WTC11 (cell line): ENCODE results near the gene AMD1.

Source experiments
- CBFB ChIP-seq: sonication (generic); formaldehyde crosslinking; IDR thresholded peaks from 2 replicates; pipeline ENCODE4 v1.8.1; 2022; ENCODE audit warnings: mild to moderate bottlenecking, low read depth, missing genetic modification reagents
- ETV6 ChIP-seq: sonication (generic); formaldehyde crosslinking; IDR thresholded peaks from 2 replicates; pipeline ENCODE4 v1.8.1; 2022; ENCODE audit warnings: mild to moderate bottlenecking, missing genetic modification reagents
- FOXP1 ChIP-seq: sonication (generic); formaldehyde crosslinking; IDR thresholded peaks from 2 replicates; pipeline ENCODE4 v1.8.0; 2022; ENCODE audit warnings: missing genetic modification reagents, mild to moderate bottlenecking, moderate library complexity, borderline replicate concordance
- JUN ChIP-seq: sonication (generic); formaldehyde crosslinking; IDR thresholded peaks from 2 replicates; pipeline ENCODE4 v1.8.0; 2023; ENCODE audit warnings: mild to moderate bottlenecking, missing genetic modification reagents
- SMAD4 ChIP-seq: sonication (generic); formaldehyde crosslinking; IDR thresholded peaks from 2 replicates; pipeline ENCODE4 v1.8.0; 2022; ENCODE audit warnings: mild to moderate bottlenecking, missing genetic modification reagents
- ZBTB21 ChIP-seq: sonication (generic); formaldehyde crosslinking; IDR thresholded peaks from 2 replicates; pipeline ENCODE4 v1.8.1; 2023; ENCODE audit warnings: mild to moderate bottlenecking, missing genetic modification reagents, borderline replicate concordance
- ZNF232 ChIP-seq: sonication (generic); formaldehyde crosslinking; IDR thresholded peaks from 2 replicates; pipeline ENCODE4 v1.8.0; 2022; ENCODE audit warnings: mild to moderate bottlenecking, missing genetic modification reagents
- TF ChIP-seq, protein P1 (sequence below): fragments of 200-600 bp; IDR thresholded peaks from 2 replicates; pipeline ENCODE4 v1.8.0; 2022; ENCODE audit warnings: antibody characterized with exemption
- TF ChIP-seq, protein P2 (sequence below): sonication (generic); formaldehyde crosslinking; conservative IDR thresholded peaks from 2 replicates; pipeline ENCODE4 v1.8.1; 2022; ENCODE audit warnings: mild to moderate bottlenecking, missing genetic modification reagents
- TF ChIP-seq, protein P3 (sequence below): sonication (generic); formaldehyde crosslinking; IDR thresholded peaks from 2 replicates; pipeline ENCODE4 v1.8.1; 2023; ENCODE audit warnings: mild to moderate bottlenecking, missing genetic modification reagents, borderline replicate concordance
- TF ChIP-seq, protein P4 (sequence below): fragments of 250-450 bp; sonication (Bioruptor Pico); IDR thresholded peaks from 2 replicates; pipeline ENCODE4 v1.9.0; 2021; ENCODE audit warnings: mild to moderate bottlenecking, borderline replicate concordance
- TF ChIP-seq, protein P5 (sequence below): sonication (generic); formaldehyde crosslinking; IDR thresholded peaks from 2 replicates; pipeline ENCODE4 v1.8.1; 2023; ENCODE audit warnings: mild to moderate bottlenecking, missing genetic modification reagents, moderate library complexity
- TF ChIP-seq, protein P6 (sequence below): sonication (generic); formaldehyde crosslinking; IDR thresholded peaks from 2 replicates; pipeline ENCODE4 v1.8.0; 2022; ENCODE audit warnings: mild to moderate bottlenecking, missing genetic modification reagents
- TF ChIP-seq, protein P7 (sequence below): sonication (generic); formaldehyde crosslinking; IDR thresholded peaks from 2 replicates; pipeline ENCODE4 v1.8.0; 2022; ENCODE audit warnings: mild to moderate bottlenecking, missing genetic modification reagents

DNA sequence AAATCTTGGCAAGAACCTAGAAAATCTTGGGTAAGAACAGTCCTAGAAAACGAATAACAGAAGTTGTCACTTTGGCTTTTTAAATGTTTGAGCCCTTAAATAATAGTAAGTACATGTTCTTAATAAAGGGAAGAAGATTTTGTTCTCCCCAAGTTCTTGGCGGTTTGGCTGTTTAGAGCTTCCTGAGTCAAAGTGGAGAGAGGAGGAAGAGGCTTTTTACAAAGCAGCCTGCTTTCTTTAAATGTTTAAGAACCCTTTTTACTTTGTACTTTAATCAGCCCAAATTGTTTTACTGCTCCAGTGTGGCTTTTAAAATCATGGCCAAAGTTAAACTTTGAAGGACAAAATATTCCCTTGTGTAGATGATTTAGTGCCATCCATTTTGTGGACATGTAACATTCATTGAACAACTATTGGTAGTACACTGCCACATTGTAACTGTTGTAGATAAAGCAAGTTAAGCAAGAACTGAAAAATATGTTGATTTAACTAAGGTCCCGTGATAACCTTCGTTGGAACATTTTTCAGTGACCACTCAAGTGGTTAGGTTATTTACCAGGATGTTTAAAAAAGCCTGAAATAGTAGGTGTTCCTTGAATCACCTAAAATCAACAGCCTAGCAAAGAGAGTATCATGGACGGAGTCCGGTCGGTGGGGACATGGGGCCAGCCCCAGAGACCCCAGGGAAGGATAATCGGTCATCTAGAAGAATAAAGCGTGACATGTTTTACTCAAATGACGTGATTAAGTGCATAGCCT is 2.4 kb downstream of the AMD1 start:
- TF ChIP-seq JUN (CRISPR knock-in tag) = no peak
- TF ChIP-seq, protein P1, sequence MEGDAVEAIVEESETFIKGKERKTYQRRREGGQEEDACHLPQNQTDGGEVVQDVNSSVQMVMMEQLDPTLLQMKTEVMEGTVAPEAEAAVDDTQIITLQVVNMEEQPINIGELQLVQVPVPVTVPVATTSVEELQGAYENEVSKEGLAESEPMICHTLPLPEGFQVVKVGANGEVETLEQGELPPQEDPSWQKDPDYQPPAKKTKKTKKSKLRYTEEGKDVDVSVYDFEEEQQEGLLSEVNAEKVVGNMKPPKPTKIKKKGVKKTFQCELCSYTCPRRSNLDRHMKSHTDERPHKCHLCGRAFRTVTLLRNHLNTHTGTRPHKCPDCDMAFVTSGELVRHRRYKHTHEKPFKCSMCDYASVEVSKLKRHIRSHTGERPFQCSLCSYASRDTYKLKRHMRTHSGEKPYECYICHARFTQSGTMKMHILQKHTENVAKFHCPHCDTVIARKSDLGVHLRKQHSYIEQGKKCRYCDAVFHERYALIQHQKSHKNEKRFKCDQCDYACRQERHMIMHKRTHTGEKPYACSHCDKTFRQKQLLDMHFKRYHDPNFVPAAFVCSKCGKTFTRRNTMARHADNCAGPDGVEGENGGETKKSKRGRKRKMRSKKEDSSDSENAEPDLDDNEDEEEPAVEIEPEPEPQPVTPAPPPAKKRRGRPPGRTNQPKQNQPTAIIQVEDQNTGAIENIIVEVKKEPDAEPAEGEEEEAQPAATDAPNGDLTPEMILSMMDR = no peak
- TF ChIP-seq, protein P2, sequence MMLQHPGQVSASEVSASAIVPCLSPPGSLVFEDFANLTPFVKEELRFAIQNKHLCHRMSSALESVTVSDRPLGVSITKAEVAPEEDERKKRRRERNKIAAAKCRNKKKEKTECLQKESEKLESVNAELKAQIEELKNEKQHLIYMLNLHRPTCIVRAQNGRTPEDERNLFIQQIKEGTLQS (CRISPR knock-in tag) = no peak
- TF ChIP-seq, protein P3, sequence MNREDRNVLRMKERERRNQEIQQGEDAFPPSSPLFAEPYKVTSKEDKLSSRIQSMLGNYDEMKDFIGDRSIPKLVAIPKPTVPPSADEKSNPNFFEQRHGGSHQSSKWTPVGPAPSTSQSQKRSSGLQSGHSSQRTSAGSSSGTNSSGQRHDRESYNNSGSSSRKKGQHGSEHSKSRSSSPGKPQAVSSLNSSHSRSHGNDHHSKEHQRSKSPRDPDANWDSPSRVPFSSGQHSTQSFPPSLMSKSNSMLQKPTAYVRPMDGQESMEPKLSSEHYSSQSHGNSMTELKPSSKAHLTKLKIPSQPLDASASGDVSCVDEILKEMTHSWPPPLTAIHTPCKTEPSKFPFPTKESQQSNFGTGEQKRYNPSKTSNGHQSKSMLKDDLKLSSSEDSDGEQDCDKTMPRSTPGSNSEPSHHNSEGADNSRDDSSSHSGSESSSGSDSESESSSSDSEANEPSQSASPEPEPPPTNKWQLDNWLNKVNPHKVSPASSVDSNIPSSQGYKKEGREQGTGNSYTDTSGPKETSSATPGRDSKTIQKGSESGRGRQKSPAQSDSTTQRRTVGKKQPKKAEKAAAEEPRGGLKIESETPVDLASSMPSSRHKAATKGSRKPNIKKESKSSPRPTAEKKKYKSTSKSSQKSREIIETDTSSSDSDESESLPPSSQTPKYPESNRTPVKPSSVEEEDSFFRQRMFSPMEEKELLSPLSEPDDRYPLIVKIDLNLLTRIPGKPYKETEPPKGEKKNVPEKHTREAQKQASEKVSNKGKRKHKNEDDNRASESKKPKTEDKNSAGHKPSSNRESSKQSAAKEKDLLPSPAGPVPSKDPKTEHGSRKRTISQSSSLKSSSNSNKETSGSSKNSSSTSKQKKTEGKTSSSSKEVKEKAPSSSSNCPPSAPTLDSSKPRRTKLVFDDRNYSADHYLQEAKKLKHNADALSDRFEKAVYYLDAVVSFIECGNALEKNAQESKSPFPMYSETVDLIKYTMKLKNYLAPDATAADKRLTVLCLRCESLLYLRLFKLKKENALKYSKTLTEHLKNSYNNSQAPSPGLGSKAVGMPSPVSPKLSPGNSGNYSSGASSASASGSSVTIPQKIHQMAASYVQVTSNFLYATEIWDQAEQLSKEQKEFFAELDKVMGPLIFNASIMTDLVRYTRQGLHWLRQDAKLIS (CRISPR knock-in tag) = no peak
- no peak for TF ChIP-seq CBFB (CRISPR knock-in tag)
- no peak for TF ChIP-seq ZBTB21
- no peak for TF ChIP-seq SMAD4 (CRISPR knock-in tag)
- no peak for TF ChIP-seq ZNF232 (CRISPR knock-in tag)
- TF ChIP-seq, protein P4, sequence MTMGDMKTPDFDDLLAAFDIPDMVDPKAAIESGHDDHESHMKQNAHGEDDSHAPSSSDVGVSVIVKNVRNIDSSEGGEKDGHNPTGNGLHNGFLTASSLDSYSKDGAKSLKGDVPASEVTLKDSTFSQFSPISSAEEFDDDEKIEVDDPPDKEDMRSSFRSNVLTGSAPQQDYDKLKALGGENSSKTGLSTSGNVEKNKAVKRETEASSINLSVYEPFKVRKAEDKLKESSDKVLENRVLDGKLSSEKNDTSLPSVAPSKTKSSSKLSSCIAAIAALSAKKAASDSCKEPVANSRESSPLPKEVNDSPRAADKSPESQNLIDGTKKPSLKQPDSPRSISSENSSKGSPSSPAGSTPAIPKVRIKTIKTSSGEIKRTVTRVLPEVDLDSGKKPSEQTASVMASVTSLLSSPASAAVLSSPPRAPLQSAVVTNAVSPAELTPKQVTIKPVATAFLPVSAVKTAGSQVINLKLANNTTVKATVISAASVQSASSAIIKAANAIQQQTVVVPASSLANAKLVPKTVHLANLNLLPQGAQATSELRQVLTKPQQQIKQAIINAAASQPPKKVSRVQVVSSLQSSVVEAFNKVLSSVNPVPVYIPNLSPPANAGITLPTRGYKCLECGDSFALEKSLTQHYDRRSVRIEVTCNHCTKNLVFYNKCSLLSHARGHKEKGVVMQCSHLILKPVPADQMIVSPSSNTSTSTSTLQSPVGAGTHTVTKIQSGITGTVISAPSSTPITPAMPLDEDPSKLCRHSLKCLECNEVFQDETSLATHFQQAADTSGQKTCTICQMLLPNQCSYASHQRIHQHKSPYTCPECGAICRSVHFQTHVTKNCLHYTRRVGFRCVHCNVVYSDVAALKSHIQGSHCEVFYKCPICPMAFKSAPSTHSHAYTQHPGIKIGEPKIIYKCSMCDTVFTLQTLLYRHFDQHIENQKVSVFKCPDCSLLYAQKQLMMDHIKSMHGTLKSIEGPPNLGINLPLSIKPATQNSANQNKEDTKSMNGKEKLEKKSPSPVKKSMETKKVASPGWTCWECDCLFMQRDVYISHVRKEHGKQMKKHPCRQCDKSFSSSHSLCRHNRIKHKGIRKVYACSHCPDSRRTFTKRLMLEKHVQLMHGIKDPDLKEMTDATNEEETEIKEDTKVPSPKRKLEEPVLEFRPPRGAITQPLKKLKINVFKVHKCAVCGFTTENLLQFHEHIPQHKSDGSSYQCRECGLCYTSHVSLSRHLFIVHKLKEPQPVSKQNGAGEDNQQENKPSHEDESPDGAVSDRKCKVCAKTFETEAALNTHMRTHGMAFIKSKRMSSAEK (CRISPR knock-in tag) = no peak
- TF ChIP-seq, protein P5, sequence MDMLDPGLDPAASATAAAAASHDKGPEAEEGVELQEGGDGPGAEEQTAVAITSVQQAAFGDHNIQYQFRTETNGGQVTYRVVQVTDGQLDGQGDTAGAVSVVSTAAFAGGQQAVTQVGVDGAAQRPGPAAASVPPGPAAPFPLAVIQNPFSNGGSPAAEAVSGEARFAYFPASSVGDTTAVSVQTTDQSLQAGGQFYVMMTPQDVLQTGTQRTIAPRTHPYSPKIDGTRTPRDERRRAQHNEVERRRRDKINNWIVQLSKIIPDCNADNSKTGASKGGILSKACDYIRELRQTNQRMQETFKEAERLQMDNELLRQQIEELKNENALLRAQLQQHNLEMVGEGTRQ (CRISPR knock-in tag) = no peak
- TF ChIP-seq FOXP1 (CRISPR knock-in tag) = no peak
- no peak for TF ChIP-seq ETV6 (CRISPR knock-in tag)
- TF ChIP-seq, protein P6, sequence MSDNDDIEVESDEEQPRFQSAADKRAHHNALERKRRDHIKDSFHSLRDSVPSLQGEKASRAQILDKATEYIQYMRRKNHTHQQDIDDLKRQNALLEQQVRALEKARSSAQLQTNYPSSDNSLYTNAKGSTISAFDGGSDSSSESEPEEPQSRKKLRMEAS (CRISPR knock-in tag) = no peak
- TF ChIP-seq, protein P7, sequence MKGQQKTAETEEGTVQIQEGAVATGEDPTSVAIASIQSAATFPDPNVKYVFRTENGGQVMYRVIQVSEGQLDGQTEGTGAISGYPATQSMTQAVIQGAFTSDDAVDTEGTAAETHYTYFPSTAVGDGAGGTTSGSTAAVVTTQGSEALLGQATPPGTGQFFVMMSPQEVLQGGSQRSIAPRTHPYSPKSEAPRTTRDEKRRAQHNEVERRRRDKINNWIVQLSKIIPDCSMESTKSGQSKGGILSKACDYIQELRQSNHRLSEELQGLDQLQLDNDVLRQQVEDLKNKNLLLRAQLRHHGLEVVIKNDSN (CRISPR knock-in tag) = no peak
